Iris pigment epithelial cell (primary cell): ENCODE results near the gene CCNY.
A peak's percentile ranks its signal among the peaks of the same experiment; 100 is the strongest.

Source experiments
- DNase-seq: peaks from one replicate; pipeline ENCODE4 v3.0.0-alpha.2; 2011; ENCODE audit warnings: low read depth

Gene CCNY

DNA sequence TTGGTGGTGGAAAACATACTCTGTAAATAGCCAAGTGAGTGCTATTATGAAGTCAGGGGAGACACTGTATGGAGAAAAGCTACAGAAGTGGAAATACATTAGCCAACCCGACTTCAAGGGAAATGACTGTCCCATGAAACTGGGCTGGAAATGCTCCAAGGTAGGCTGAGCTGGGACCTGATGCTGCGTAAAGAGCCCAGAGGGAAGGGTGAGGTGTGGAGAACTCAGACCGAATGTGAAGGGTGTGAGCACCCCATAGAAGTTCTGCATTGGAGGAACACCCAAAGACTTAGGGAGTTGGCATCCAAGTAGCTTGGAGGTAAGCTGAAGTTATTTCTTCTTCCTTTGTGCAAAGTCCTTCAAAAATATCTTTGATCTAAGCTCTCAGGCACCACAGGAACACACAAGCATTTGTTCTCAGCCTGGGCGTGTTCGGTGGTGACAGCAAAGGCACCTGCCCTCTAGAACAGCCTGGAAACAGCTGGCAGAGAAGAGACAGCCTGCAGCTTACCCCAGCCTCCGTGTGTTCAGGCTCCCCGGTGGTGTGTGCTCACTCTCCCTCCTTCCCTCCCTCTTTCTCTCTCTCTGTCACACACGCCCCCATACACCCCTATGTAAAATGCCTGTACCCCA, 249.7 kb downstream of the CCNY start:
- no peak for DNase-seq

DNA sequence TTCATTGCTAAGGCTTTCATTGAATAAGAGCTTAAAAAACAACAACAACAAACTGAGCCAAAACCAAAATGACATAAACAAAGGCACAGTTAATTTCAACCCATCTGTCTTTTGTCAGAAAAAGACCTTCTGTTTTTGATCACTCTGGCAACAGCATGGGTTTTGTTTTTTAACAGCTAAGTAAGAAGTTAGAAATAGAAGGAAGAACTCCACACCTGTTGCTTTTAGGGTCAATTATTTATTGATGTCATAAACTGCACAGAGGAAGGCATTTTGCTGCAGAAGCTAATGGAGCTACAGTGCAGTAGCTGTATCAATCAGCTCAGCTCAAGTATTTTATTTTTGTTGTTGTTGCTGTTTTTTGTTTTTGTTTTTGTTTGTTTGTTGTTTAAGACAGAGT, 252.5 kb downstream of the CCNY start:
- no peak for DNase-seq

DNA sequence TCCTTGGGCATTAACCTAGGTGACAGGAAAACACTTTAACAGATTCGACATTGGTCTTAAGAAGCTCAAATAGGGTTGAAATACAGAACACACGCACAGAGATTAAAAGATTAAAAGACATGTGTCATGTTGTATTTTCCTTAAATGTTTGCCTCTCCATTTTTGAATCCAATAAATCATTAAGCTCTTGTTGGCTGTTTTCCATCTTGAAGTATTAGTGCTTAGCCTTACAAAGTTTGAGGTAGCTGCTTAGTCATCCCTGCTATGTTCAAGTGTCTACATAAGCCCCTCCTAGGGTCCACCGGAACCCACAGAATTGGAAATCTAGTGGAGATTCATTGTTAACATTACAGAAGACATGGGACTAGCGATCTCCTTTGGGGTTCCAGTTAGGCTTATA, 256.1 kb downstream of the CCNY start:
- DNase-seq = no peak

DNA sequence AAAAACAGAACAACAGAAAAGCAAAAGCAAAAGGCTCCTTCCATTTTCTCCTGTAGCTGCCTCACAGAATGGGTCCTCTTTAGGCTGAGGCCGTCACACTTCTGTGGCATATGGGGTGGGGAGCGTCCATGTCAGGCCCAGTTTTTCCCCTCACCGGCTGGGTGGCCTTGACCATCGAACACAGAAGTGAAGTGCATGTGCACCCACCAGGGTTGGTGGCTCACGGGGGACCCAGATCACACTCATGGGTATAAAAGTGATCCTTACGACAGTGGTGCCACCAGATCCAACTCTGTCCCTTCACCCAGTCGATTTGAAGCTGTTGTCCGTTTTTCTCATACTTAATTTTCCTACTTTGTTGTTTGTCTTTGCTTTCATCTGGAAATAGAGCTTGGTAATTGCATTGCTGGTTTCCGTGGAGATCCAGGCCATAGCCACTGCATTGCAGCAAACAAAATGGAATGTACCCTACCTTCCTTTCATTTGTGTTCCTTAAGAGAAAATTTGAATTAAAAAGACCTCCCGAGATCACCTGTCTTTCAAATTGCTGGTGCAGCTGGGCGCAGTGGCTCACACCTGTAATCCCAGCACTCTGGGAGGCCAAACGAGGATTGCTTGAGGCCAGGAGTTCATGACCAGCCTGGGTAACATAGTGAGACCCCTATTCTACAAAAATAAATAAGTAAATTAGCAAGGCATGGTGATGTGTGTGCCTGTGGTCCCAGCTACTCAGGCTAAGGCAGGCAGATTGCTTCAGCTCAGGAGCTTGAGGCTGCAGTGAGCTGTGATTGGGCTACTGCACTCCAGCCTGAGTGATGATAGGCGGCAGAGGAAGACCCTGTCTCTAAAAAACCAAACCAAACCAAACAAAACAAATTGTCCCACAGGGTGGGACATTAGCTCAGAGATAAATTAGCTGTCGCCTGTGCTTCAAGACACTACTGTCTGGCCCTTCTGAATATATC, 258.1 kb downstream of the CCNY start:
- no peak for DNase-seq

DNA sequence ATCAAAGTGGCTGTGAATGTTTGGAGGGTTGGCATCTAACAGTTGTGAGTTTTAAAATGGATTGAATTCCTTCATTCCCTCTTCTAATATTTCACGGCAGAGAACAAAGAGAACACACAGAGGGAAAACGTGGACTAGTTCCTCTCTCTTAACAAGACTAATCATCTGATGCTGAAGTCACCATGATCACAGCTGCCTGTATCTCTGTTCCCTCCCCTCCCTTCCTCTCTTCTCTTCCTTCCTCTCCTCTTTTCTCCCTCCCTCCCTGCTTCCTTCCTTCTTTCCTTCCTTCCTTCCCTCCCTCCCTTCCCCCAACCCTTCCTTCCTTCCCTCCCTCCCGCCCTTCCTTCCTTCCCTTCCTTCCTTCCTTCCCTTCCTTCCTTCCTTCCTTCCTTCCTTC, 258.8 kb downstream of the CCNY start:
- DNase-seq = no peak

DNA sequence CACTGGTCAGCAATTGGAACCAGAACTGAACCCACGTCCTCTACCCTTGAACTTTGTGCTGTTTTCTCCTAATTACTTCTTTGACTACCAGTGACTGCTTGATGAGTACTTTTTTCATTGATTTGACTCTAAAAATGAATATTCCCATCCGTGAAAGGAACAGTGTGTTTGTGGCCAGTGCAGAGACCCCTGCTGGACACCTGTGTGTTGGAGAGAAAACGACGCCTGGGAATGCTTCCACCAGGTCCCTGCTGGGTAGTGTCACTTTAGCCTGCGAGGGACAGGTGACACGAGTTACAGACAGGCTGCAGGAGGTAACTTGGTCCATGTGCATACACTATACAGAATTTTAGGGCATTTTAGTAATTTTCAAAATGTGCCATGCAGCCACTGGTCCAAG, 262.1 kb downstream of the CCNY start:
- no peak for DNase-seq

DNA sequence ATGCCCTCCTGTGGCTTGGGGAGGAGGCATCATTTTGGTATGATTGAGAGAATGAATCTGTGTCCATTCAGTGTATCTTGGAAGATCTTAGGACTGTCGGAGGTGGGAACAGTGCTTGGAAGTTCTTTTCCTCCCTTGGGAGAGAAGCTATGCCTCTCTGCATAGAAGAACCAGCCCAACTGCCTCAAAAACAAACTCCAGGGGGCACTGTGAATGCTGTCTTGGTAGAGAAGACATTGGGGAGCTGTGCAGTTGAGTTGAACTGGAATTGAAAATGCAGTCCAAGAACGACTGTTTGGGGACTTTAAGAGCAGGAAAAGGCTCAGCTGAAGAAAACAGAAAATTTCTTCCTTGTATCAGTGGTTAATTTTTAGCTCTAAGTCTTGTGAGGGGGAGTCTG, 263.9 kb downstream of the CCNY start:
- DNase-seq = no peak

DNA sequence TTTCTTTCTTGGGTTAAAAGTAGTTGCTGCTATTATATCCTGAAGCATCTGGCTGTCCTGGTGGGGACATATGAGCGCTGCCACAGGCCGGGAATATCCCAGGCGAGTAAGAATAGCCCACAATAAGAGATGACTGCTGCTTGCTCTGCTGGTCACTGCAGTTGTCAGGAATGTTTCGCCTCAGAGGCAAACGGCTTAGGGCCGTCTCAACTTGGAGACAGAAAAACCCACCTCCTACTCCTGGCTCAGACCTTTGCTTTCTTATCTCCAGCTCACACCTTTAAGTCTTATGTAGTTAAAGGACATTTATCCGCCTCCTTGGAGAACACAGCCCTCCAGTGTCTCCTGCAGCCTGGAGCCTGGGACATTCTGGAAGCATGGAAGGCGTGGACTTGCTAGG, 268.9 kb downstream of the CCNY start, which contains the start of gene GJD4:
GJD4 (plus strand) TSS at position 151 of the 400 bp plus-strand sequence; CDS start at position 378, 227 bp downstream.
- no peak for DNase-seq

DNA sequence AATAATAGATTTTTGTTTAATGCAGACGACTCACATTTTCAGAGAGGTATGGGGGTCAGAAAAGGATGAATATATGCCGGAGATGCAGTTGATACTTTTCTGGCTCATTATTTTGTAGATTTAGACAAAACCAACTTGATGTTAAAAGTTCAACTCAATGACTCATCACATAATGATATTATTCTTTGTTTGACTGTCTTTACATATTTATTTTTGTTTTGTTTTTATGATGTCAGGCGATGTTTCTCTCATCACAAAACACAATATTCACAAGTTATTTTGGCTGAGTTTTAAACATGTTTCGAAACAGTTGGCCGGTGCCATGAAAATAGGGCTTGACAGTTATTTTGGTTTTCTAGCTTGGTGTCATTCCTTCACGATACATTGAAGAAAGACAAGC, 270.1 kb downstream of the CCNY start:
- peak; percentile 47 for DNase-seq

DNA sequence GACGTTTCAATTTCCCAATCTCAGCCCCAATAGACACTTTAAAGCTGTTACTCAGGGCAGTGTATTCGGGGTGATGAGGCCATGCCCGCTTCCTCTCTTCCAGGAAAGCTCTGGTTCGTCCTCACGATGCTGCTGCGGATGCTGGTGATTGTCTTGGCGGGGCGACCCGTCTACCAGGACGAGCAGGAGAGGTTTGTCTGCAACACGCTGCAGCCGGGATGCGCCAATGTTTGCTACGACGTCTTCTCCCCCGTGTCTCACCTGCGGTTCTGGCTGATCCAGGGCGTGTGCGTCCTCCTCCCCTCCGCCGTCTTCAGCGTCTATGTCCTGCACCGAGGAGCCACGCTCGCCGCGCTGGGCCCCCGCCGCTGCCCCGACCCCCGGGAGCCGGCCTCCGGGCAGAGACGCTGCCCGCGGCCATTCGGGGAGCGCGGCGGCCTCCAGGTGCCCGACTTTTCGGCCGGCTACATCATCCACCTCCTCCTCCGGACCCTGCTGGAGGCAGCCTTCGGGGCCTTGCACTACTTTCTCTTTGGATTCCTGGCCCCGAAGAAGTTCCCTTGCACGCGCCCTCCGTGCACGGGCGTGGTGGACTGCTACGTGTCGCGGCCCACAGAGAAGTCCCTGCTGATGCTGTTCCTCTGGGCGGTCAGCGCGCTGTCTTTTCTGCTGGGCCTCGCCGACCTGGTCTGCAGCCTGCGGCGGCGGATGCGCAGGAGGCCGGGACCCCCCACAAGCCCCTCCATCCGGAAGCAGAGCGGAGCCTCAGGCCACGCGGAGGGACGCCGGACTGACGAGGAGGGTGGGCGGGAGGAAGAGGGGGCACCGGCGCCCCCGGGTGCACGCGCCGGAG, 271.4 kb downstream of the CCNY start:
- DNase-seq = no peak

DNA sequence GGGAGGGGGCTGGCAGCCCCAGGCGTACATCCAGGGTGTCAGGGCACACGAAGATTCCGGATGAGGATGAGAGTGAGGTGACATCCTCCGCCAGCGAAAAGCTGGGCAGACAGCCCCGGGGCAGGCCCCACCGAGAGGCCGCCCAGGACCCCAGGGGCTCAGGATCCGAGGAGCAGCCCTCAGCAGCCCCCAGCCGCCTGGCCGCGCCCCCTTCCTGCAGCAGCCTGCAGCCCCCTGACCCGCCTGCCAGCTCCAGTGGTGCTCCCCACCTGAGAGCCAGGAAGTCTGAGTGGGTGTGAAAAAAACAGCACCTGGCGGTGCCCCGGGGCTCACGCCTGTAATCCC, 272.0 kb downstream of the CCNY start:
- DNase-seq = no peak

DNA sequence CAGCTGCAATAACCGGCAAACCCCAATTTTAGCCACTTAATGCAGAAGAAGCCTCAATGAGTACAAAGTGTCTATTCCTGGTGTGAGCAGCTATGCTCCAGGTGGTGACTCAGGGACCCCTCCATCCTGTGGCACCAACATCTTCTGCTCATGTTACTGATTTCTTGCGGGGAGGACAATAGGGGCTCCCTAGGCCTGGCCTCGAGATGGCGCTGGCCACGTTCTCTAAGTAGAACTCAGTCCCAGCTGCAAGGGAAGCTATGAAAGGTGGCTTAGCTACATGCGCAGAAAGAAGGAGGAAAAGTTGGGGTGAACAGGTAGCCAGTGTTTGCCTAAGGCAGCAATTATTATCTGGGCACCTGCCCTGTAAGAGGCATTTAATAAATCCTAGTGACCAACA, 275.4 kb downstream of the CCNY start:
- no peak for DNase-seq

DNA sequence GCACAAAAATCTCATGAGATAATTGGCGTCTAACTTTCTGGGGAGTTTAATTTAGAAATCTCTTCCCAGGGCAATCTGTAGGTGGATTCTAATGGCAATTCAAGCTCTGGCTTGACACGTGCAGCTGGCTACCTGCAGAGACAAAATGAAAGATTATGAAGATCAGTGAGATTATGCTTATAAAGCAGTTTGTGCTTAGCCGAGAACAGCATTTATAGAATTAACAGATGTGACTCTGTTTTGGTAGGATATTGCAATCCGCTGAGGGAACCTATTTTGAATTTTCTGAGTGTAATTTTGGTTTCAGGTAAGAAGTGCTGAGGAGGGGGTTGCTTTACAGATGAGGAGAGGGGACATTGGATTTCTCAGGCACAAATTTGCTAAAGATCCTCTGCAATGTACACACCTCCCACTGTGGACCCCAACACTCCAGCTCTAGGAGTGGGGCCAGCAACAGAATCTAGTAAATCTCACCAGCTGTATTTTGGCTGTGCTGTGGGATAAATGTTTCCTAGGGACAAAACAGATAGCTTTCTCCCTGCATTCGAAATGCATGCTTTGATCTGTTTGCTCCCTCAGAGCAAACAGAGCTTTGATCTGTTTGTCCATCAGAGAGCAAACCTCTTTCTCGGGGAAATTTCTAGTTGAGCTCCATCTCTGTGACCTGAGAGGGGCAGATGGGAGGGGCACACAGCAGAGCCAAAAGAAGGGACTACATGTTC, 276.2 kb downstream of the CCNY start:
- no peak for DNase-seq

DNA sequence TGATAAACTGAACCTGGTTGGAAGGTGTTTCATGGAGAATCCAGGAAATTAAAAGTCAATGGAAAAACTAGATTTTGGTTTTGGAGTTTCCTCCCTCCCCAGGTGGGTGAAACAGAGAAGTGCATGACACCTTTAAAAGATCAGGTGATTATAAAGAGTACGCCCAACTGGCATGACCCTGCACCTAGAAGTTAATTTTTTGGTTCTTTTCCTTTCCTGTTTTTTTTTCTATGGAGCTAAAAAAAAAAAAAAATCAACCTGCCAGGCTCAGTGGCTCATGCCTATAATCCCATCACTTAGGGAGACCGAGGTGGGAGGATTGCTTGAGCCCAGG, 276.8 kb downstream of the CCNY start:
- no peak for DNase-seq

DNA sequence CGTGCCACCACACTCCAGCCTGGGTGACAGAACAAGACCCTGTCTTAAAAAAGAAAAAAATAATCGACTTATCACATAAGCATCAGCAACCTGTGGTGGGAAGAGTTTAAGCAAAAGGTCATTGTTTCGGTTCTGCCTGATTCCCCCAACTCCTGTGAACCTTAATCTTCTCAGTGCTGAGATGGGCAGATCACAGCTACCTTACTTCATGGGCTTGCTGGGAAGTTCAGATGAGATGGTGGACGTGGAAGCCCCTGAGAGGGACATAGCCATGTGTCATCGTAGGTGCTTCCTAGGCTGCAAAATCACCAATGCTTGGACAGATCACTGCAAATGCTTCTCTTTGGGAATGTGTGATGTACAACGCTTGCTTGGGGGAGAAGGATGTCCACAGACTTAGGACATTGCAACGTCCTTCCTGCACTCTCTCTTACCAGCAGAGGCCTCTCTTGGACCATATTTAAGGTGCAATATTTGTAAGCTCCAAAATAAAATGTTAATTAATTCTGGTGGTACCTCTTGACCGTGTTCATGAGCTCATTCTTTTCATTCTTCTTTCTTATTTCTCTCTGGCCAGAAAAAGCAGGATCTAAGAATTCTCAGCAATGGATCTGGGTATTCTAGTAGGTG, 277.4 kb downstream of the CCNY start:
- DNase-seq = peak; percentile 37

DNA sequence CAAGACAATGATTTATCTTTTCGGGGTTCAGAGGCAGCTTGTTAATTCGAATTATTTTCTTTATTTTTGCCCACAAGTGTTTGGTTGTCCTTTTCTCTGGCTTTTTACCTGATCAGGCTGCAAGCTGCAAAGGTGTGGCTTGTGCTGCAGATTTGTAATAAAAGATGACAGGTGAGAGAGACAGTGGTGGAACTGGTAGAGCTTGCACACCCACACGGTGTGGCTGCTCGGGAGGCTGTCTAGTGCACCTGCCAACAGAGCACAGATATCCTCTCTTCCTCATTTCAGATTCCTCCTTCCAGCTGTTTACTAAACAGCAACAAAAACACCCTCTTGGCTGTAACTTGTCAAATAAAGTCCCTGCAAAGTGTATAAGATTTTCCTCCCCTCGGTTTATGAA, 278.0 kb downstream of the CCNY start:
- DNase-seq = no peak
